Hypothalamus (tissue), 51 donors: ENCODE results near the gene LKAAEAR1.

Experiments
- DNase-seq, 51 donors: peaks; one replicate each; lab custom pipeline; 2025; lab: John Stamatoyannopoulos, UW

The LKAAEAR1 gene

GRCh38 chr20:64080813-64081623 lies 3.2 kb downstream of the LKAAEAR1 start:
- no peak for DNase-seq

- peak in 1 of 51 donors; percentile 64 for DNase-seq
Measured at GRCh38 chr20:64080013-64080812, 4.0 kb downstream of the LKAAEAR1 start, which contains the start of gene OPRL1. Gene OPRL1, plus strand, starts transcription at chr20:64080082. Its CDS starts 12,639 bp downstream, at chr20:64092721.

GRCh38 chr20:64079273-64080012 lies 4.8 kb downstream of the LKAAEAR1 start, which contains the start of gene RGS19:
Gene RGS19, minus strand, starts transcription at chr20:64079518. Its CDS starts 2,632 bp downstream, at chr20:64076886.
- DNase-seq = peak in 37 of 51 donors; percentile 21 to 77 (median 62)

- DNase-seq = no peak
Measured at GRCh38 chr20:64078934-64079272, 5.3 kb downstream of the LKAAEAR1 start.

- peak in 1 of 51 donors; percentile 14 for DNase-seq
Measured at GRCh38 chr20:64077876-64078551, 6.2 kb downstream of the LKAAEAR1 start.

GRCh38 chr20:64077541-64077875 lies 6.7 kb downstream of the LKAAEAR1 start:
- DNase-seq = no peak

- peak in 5 of 51 donors; percentile 20 to 38 (median 22) for DNase-seq
Measured at GRCh38 chr20:64077094-64077493, 7.1 kb downstream of the LKAAEAR1 start.

- DNase-seq = no peak
Measured at GRCh38 chr20:64076061-64076997, 7.9 kb downstream of the LKAAEAR1 start.

GRCh38 chr20:64075556-64075955 lies 8.6 kb downstream of the LKAAEAR1 start:
- no peak for DNase-seq

- no peak for DNase-seq
Measured at GRCh38 chr20:64074963-64075362, 9.2 kb downstream of the LKAAEAR1 start.

- no peak for DNase-seq
Measured at GRCh38 chr20:64074184-64074789, 9.9 kb downstream of the LKAAEAR1 start.

- no peak for DNase-seq
Measured at GRCh38 chr20:64073476-64074183, 10.6 kb downstream of the LKAAEAR1 start.

GRCh38 chr20:64072498-64073063 lies 11.6 kb downstream of the LKAAEAR1 start:
- DNase-seq = no peak

- DNase-seq = no peak
Measured at GRCh38 chr20:64071341-64072332, 12.6 kb downstream of the LKAAEAR1 start.

GRCh38 chr20:64070244-64070993 lies 13.8 kb downstream of the LKAAEAR1 start:
- DNase-seq = no peak
